Renal cortex interstitium (tissue), 15 donors: ENCODE measurements around the gene CHAC2. TPM values are rescaled to one million over a fixed set of nuclear protein-coding genes. Genes with fewer than 3 reads are reported as not detected.
A peak's percentile ranks its signal among the peaks of the same experiment; 100 is the strongest.
"Not testable (repeated sequence)": the region's sequence is repeated elsewhere in the genome, so short reads cannot be mapped to it uniquely, and the experiment has no call there.

Experiments
- DNase-seq, 11 donors: peaks; one replicate each; pipeline ENCODE4 v3.0.0-alpha.2; 2013; ENCODE audit warnings: low read depth in 9 of 11, low spot score in 4 of 11; ENCODE audit errors: extremely low read depth in 1 of 11
- long read RNA-seq, 16 experiments: transcript quantifications; one replicate each; lab custom pipeline, GENCODE V29; 2026
- polyA plus RNA-seq, 3 donors: library from polyadenylated mRNA; unstranded; fragments of 120-200 nt; gene quantifications; one replicate each; pipeline ENCODE4 v1.2.1, GENCODE V29; 2013; ENCODE audit not compliant: insufficient read length in 3 of 3

Gene CHAC2
- 1 to 10 TPM; 3.9 to 5.5 (median 4.9) TPM for polyA plus RNA-seq
- long read RNA-seq, donor 1, partial matches to known transcripts, result 0 of 2 reads
- long read RNA-seq, donor 1, other reads (novel, unspliced or antisense), result 0 of 2 reads
- long read RNA-seq, donor 2, transcript CHAC2-201 (3 exons, 1,321 nt), result major isoform, 6 of 6 reads
- long read RNA-seq, donor 2, partial matches to known transcripts, result 0 of 6 reads
- long read RNA-seq, donor 2, other reads (novel, unspliced or antisense), result 0 of 6 reads
- long read RNA-seq, donor 3, partial matches to known transcripts, result 12 of 22 reads
- long read RNA-seq, donor 3, other reads (novel, unspliced or antisense), result 7 of 22 reads
- long read RNA-seq, donor 4, partial matches to known transcripts, result 0 of 3 reads
- long read RNA-seq, donor 4, other reads (novel, unspliced or antisense), result 0 of 3 reads
- long read RNA-seq, donor 5, result 0 reads
- long read RNA-seq, donor 6, partial matches to known transcripts, result 0 of 3 reads
- long read RNA-seq, donor 6, other reads (novel, unspliced or antisense), result 0 of 3 reads
- long read RNA-seq, donor 7, partial matches to known transcripts, result 0 of 4 reads
- long read RNA-seq, donor 7, other reads (novel, unspliced or antisense), result 0 of 4 reads
- long read RNA-seq, donor 8, partial matches to known transcripts, result 0 of 1 reads
- long read RNA-seq, donor 8, other reads (novel, unspliced or antisense), result 0 of 1 reads
- long read RNA-seq, donor 9, result 0 reads
- long read RNA-seq, donor 10, partial matches to known transcripts, result 0 of 3 reads
- long read RNA-seq, donor 10, other reads (novel, unspliced or antisense), result 0 of 3 reads
- long read RNA-seq, donor 11, result 0 reads
- long read RNA-seq, donor 12, result 0 reads
- long read RNA-seq, donor 13, partial matches to known transcripts, result 0 of 4 reads
- long read RNA-seq, donor 13, other reads (novel, unspliced or antisense), result 0 of 4 reads
- long read RNA-seq, donor 14, transcript CHAC2-201 (3 exons, 1,321 nt), result major isoform, 5 of 5 reads
- long read RNA-seq, donor 14, partial matches to known transcripts, result 0 of 5 reads
- long read RNA-seq, donor 14, other reads (novel, unspliced or antisense), result 0 of 5 reads
- long read RNA-seq, donor 15, partial matches to known transcripts, result 0 of 1 reads
- long read RNA-seq, donor 15, other reads (novel, unspliced or antisense), result 0 of 1 reads
- long read RNA-seq, donor 16, transcript CHAC2-201 (3 exons, 1,321 nt), result major isoform, 7 of 7 reads
- long read RNA-seq, donor 16, partial matches to known transcripts, result 0 of 7 reads
- long read RNA-seq, donor 16, other reads (novel, unspliced or antisense), result 0 of 7 reads

DNA sequence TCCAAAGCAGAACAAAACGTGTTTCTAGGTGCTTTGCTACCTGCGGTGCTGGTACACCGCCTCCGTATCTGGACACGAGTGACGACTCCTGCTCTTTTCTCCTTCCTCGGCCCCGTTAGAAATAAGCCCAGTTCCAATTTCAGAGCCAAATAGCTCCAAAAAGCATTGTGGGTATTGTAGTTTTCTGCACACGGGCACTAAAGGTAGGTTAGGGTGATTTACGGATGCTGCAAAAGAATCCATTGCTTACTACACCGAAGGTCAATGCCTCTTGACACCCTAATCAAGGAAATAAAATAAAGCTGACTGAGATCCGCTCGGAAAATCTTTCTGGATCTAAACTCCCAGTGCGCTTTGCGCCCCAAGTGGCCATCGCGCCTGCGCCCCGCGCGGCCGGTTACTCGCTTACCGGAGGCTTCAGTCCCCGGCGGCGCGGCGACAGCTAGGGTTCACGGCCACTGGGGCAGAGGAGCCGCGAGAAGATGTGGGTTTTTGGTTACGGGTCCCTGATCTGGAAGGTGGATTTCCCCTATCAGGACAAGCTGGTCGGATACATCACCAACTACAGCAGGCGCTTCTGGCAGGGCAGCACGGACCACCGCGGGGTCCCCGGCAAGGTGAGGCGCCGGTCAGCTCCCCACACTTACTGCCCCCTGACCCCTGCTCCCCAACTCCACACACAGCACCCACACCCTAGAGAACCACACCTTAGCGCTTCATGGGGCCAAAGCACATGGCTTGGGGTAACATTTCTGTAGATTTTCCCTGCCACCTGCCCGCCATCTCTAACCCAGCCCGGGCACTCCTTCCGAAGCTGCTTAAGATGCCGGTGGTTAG lies at the start of gene CHAC2:
Gene CHAC2, plus strand, starts transcription at position 400 of the 837 bp plus-strand sequence. Its CDS starts 83 bp downstream, at position 483.
- DNase-seq, result peak in 10 of 11 donors; percentile 67 to 84 (median 78)

DNA sequence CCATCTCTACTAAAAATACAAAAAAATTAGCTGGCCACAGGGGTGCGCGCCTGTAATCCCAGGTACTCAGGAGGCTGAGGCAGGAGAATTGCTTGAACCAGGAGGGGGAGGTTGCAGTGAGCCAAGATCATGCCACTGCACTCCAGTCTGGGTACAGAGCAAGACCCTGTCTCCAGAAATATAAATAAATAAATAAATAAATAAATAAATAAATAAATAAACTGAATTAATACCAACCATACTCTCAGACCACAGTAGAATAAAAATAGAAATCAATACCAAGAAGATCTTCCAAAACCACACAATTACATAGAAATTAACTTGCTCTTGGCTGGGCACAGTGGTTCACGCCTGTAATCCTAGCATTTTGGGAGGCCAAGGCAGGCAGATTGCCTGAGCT lies 46.7 kb upstream of the CHAC2 start:
- not testable (repeated sequence) for DNase-seq

DNA sequence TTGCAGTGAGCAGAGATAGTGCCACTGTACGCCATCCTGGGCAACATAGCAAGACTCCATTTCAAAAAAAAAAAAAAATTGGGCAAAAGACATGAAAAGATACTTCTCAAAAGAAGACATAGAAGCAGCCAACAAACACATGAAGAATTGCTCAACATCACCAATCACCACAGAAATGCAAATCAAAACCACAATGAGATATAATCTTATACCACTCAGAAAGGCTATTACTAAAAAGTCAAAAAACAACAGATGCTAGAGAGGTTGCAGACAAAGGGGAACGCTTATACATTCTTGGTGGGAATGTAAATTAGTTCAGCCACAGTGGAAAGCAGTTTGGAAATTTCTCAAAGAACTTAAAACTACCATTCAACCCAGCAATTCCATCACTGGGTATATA lies 43.1 kb upstream of the CHAC2 start:
- DNase-seq, result no peak

DNA sequence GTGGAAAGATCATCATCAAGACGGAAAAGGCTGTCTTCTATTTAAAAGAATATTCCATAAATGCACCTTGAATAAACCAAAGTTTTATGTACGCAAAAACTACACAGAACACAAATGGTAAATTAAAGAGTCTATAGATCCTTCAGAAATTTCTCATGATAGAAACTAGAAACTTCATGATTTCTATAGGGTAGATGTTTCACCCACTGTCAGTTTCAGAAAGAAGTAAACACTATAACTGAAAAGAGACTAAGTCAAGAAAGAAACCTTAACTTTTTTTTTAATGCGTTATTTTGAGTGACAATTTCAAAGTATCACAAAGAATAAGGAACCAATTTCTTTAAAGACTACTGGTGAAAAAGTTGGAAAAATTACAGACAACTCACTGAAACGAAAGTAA lies 41.9 kb upstream of the CHAC2 start:
- DNase-seq, result no peak

DNA sequence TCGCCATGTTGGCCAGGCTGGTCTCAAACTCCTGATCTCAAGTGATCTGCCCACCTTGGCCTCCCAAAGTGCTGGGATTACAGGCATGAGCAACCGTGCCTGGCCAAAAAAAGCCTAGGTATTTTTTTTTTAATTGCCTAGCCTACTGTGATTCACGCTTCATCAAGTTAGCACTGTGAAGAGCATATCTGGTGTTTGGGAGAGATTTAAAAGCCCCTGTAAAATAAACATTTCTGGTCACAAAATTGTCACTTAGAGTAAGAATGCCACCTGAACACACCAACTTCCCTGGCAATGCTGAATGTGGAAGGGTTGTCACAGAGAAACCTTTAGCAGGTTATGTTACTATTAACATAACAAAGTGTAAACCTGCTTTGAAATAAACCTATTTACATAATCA lies 39.7 kb upstream of the CHAC2 start:
- peak in 3 of 11 donors; percentile 12 to 28 (median 26) for DNase-seq

DNA sequence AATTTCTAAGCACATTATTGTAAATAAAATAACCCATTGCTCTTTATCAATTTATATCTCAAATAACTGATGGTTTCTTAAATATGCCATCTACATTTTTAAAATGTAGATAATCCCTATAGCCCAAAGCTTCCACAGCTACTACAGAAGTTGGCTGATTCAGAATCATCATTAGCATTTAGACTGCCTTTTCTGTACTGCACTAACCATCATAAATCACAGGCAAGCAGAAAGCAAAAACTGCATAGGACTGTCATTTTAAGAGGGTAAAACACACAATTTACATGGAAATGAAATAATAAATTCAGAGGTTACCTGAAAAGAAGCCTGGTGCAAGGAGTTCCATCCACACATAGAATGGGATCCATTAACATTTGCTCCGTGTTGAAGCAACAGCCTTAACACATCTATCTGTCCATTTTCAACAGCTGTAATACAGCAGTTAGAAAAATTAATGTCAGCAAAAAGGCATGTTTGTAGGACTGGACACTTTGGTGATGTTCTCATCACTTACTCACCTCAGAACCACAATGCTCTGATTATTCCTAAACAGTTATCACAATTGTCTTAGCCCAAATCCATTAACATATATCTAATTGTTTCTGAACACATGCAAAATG lies 38.4 kb upstream of the CHAC2 start:
- DNase-seq, result no peak

DNA sequence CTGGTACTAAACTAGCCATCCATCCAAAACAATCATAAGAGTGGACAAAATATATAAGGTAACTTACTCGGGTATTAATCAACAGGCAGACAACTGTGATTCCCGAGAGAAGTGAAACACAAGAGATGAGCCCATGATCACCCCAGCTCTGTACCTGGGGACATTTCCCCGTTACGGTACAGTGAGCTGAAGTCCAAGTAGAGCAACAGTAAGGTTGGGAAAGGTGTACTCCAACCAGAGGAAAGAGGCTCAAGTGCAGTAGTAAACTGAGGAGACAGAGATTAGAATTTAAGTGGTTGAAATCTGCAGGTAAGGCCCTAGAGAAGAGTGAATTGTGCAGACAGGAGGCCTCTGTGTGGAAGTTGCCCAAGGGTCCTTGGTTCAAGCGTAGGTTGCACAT lies 30.5 kb upstream of the CHAC2 start:
- no peak for DNase-seq

DNA sequence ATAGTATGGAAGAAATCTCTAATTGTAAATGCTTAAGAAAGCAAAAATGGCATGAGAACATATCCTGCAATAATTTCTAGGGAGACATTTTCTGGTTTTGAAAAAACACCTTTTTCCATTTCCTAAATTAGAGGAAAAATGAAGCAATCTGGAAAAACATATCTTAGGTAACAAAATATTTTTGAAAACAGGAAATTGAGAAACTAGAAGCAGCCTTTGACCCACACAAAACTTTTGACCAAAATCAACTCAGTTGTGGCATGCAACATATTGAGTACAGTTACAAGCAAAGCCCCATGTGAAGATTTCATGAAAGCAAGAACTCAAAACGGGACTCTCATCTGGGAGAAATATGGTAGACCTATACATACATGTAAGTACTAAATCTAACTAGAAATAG lies 28.6 kb upstream of the CHAC2 start:
- no peak for DNase-seq

DNA sequence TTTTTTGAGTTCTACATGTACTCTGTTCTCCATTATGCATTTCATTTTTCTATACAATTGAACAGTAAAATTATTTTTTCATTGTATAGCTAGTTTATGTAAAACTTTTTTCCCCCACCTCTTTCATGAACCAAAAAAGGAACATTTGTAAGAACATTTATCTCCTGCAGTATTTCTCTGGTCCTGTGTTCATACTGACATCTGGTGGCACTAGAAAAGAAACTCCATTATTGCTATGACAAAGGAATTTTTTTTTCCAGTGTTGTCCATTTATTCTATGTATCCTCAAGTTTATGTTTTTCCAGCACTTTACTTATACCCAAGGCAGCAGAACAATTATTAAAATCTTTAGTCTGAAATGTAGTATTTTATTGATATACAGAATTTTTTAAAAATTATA lies 27.4 kb upstream of the CHAC2 start:
- DNase-seq, result peak in 6 of 11 donors; percentile 2 to 28 (median 11)

DNA sequence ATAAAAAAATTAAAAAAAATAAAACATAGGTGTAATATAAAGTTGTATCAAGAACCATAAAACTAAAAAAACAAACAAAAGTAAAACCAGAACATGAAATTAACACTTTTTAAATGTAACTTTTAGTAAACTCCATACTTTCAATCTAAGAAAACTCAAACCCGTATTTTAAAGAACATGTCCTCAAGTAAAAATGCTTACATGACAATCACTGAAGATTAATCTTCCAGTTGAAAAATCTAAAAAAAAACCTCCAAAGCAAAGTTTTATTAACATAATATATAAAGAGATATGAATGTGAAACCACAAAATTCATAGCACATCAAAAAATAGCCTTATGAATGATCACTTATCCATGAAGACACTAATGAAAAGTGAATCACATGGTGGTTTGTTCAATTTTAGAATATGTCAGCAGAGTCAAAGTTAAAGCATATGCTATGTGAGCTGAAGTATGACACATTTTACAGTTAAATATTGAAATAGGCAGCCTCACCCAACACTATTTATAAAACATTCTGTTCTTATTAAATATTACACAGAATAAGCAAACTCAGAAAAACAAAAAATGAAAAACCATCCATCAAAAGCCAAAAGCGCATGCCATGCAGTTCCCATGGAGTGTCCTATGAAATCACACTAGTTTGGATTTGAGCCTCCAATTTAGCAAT lies 23.1 kb upstream of the CHAC2 start:
- DNase-seq, result no peak

DNA sequence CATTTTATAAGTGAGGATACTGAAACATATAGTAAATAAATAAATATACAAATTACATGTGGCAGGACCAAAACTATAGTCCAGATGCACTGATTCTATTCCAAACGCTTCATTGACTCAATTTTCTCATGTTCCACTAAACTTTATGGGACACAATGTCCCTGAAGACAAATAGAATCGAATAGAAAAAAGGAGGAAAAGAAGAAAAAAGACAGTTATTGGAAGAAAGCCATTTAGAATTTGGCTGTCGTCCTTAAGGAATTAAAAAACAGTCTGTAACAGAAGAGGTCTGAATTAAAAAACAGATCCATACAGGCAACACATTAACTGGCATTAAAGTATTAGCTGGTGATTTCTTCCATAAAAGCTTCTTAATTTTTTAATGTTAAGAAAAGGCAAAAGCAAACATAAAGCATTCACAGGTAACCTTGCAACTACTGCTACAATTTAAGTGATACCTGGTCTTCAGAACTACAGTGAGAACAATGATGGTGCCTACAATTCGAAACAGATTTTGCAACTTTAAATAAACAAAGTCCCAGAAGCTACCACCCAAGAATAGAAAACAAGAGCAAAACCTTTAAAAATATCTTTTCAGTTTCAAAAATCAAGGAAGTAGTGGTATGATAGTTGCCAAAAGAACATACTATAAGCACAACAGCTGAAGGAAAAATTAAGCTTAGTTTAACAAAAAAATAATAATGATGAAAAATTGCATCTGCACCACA lies 17.4 kb upstream of the CHAC2 start:
- no peak for DNase-seq

DNA sequence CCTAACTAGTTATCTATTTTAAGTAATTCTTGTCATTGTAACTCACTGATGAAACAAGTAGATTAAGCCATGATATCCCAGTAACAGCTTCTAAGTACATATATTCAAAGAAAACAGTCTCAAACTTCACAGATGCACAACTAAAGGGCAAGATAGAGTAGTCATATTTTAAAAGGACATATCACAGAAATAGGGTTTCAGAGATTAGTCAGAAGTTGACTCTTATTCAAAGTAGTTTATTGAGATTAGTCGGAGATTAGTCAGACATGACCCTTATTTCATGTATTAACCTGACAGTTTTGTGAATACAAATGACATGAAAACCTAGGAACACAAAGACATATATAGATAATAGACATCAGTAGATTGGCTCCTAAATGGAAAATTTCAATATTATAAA lies 15.9 kb upstream of the CHAC2 start:
- DNase-seq, result no peak

DNA sequence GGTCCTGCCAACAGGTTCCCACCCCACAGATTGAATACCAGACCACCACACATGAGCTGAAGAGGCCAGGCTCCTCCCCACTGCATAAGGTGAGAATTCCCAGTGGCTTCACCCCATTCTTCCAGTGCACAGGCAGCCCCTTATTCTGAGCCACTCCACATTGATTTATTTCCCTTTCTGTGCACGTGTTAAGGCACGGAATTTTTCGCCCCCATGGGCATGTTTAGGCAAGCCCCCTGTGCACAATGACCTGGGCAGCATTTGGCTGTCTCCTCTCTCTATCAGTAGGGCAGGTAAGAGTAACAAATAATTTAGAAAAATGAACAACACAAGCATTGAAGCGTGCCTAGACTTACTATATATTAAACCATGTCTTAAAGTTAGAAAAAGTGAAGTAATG lies 15.2 kb upstream of the CHAC2 start:
- no peak for DNase-seq

DNA sequence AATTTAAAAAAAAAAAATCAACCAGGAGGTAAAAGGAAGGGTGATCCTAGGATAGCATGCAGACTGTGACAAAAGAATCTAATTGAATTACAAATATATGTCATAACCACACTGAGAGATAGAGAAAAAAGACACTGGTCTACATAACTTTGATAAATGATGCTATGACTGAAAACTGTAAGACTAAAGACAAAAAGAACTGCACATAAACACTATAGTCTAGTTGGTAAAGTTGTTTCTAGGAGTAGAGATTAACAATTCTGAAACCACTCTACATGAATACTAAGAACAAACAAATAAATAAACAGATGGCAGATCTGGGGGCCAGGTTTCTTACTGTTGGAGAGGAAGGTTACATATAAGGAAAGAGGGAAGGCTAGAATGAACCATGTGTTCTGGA lies 14.6 kb upstream of the CHAC2 start:
- DNase-seq, result no peak

DNA sequence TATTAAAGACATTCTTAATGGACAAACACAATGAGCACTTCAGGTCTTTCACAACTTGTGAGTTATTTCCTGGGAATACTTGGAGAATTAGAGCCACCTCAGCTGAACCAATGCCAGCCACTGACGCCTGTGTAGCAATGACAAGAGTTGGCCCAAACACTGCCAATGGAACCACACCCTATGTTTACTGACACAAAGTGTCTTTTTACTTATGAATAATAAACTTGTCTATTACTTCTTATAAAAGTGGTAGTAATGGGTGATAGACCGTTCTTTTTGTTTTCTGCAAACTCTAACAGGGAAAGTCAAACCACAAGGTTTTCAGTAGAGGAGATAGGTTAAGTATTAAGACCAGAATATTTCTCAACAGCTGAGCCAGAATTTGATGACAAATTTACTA lies 12.5 kb upstream of the CHAC2 start:
- no peak for DNase-seq

DNA sequence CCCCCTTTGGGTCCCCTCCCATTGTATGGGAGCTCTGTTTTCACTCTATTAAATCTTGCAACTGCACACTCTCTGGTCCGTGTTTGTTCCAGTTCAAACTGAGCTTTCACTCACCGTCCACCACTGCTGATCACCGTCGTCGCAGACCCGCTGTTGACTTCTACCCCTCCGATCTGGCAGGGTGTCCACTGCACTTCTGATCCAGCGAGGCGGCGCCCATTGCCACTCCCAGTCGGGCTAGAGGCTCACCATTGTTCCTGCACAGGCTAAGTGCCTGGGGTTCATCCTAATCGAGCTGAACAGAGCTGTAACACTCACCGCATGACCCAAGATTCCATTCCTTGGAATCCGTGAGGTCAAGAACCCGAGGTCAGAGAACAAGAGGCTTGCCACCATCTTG lies 11.0 kb upstream of the CHAC2 start:
- DNase-seq, result no peak

DNA sequence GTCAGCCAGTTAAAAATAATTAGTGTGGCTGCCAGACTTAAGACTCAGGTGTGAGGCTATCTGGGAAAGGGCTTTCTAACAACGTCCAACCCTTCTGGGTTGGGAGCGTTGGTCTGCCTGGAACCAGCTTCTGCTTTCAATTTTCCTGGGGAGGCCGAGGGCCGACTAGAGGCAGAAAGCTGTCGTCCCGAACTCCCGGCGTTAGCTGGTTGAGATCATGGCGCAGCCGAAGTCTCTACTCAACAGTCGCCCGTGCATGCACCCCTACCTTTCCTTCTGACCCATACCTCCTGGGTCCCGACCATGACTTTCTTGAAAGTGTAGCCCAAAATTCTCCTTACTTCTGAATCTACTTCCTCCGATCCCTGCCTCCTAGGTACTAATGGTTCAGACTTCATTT lies 10.4 kb upstream of the CHAC2 start:
- DNase-seq, result not testable (repeated sequence)
